Neural progenitor cell (in vitro differentiated cells): ENCODE data around the gene FBXO22. TPM values are rescaled to one million over a fixed set of nuclear protein-coding genes. Genes with fewer than 3 reads are reported as not detected.

Source experiments
- DNase-seq: peaks from one replicate; pipeline ENCODE4 v3.0.0-alpha.2; 2016; ENCODE audit warnings: low spot score
- H2AFZ ChIP-seq: fragments of 200-600 bp; sonication (generic); replicated peaks from 2 replicates; pipeline ENCODE4 v1.6.1; 2016; ENCODE audit warnings: antibody characterized with exemption
- H3F3A ChIP-seq: fragments of 200-600 bp; sonication (generic); 2 replicates; pipeline ENCODE4 v1.6.1; 2016; ENCODE audit warnings: antibody characterized with exemption, low read depth
- H3K27ac ChIP-seq: fragments of 200-600 bp; sonication (generic); 2 replicates; pipeline ENCODE4 v1.5.1; 2016; ENCODE audit warnings: mild to moderate bottlenecking
- H3K27me3 ChIP-seq: fragments of 200-600 bp; sonication (generic); 2 replicates; pipeline ENCODE4 v1.6.1; 2016; ENCODE audit warnings: mild to moderate bottlenecking, moderate library complexity
- H3K36me3 ChIP-seq: fragments of 200-600 bp; sonication (generic); 2 replicates; pipeline ENCODE4 v1.5.1; 2016
- H3K4me1 ChIP-seq: fragments of 200-600 bp; sonication (generic); 2 replicates; pipeline ENCODE4 v1.6.1; 2016; ENCODE audit warnings: mixed run types
- H3K4me2 ChIP-seq: fragments of 200-600 bp; sonication (generic); 2 replicates; pipeline ENCODE4 v1.6.1; 2016
- H3K4me3 ChIP-seq: fragments of 200-600 bp; sonication (generic); 2 replicates; pipeline ENCODE4 v1.5.1; 2016
- H3K79me2 ChIP-seq: fragments of 200-600 bp; sonication (generic); 2 replicates; pipeline ENCODE4 v1.6.1; 2016; ENCODE audit warnings: low read depth
- H3K9ac ChIP-seq: fragments of 200-600 bp; sonication (generic); 2 replicates; pipeline ENCODE4 v1.6.1; 2016
- H3K9me3 ChIP-seq: fragments of 200-600 bp; sonication (generic); 2 replicates; pipeline ENCODE4 v1.5.1; 2016; ENCODE audit warnings: low read depth
- H4K20me1 ChIP-seq: fragments of 200-600 bp; sonication (generic); 2 replicates; pipeline ENCODE4 v1.6.1; 2016; ENCODE audit warnings: low read depth
- H3K27ac Mint-ChIP-seq: 3 replicates; pipeline ENCODE4 v1.8.0; 2021; ENCODE audit warnings: mixed read lengths
- H3K27me3 Mint-ChIP-seq: 2 replicates; pipeline ENCODE4 v1.8.0; 2022; ENCODE audit warnings: low read depth, mild to moderate bottlenecking, inconsistent platforms, moderate library complexity, mixed read lengths; ENCODE audit not compliant: insufficient read depth
- H3K36me3 Mint-ChIP-seq: 3 replicates; pipeline ENCODE4 v1.8.0; 2021; ENCODE audit warnings: mixed read lengths
- H3K4me1 Mint-ChIP-seq: 3 replicates; pipeline ENCODE4 v1.8.0; 2021; ENCODE audit warnings: mixed read lengths
- H3K4me3 Mint-ChIP-seq: 3 replicates; pipeline ENCODE4 v1.8.0; 2021; ENCODE audit warnings: mild to moderate bottlenecking, moderate library complexity, mixed read lengths
- H3K9me3 Mint-ChIP-seq: 3 replicates; pipeline ENCODE4 v1.8.0; 2020; ENCODE audit warnings: mixed read lengths
- EZH2 ChIP-seq: fragments of 200-600 bp; sonication (generic); IDR thresholded peaks from 2 replicates; pipeline ENCODE4 v1.6.1; 2017; ENCODE audit warnings: antibody characterized with exemption, mild to moderate bottlenecking, moderate library complexity
- EZH2phosphoT487 ChIP-seq: fragments of 200-600 bp; sonication (generic); IDR thresholded peaks from 2 replicates; pipeline ENCODE4 v1.6.1; 2017; ENCODE audit warnings: antibody characterized with exemption
- total RNA-seq: library from RNA; depleted of rRNA; stranded (reverse); fragments of >200 nt; gene quantifications from 2 replicates; pipeline ENCODE4 v1.2.3, GENCODE V29; 2015; ENCODE audit warnings: low replicate concordance
- TF ChIP-seq, protein P1 (sequence below): fragments of 200-600 bp; sonication (generic); IDR thresholded peaks from 2 replicates; pipeline ENCODE4 v1.5.1; 2017; ENCODE audit warnings: antibody characterized with exemption, mild to moderate bottlenecking

Gene FBXO22
- total RNA-seq, 1 donor from 2014 or later, result 70.9 TPM

DNA sequence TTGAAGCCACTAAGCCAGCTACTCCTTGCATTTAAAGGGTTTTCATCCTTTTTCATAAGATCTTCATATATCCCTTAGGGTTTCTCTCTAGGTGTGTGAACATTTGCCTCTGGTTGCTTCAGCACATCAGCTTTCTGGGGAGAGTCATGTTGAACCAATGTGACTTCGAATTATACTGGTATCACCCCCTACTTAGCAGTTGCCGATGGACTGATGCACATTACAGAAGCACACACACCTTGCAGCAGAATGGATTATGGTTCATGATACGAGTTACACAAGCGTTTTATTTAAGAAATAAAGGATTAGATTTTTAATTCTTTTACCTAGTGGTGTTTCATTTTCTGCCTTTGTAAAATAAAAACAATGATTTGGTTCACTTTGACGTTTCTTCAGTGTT is 39.6 kb downstream of the FBXO22 start:
- H3K27me3 Mint-ChIP-seq, result no peaks in the 10 kb centered on the region
- no peaks in the 10 kb centered on the region for H3K9me3 ChIP-seq
- H3F3A ChIP-seq, result peaks cover 16% of the 10 kb centered on the region
- H3K36me3 Mint-ChIP-seq, result peaks cover 17% of the 10 kb centered on the region
- no peaks in the 10 kb centered on the region for H4K20me1 ChIP-seq
- H3K4me2 ChIP-seq, result no peak overlapping the region
- no peaks in the 10 kb centered on the region for H3K27me3 ChIP-seq
- peaks cover 7% of the 10 kb centered on the region for H3K9me3 Mint-ChIP-seq
- TF ChIP-seq, protein P1, sequence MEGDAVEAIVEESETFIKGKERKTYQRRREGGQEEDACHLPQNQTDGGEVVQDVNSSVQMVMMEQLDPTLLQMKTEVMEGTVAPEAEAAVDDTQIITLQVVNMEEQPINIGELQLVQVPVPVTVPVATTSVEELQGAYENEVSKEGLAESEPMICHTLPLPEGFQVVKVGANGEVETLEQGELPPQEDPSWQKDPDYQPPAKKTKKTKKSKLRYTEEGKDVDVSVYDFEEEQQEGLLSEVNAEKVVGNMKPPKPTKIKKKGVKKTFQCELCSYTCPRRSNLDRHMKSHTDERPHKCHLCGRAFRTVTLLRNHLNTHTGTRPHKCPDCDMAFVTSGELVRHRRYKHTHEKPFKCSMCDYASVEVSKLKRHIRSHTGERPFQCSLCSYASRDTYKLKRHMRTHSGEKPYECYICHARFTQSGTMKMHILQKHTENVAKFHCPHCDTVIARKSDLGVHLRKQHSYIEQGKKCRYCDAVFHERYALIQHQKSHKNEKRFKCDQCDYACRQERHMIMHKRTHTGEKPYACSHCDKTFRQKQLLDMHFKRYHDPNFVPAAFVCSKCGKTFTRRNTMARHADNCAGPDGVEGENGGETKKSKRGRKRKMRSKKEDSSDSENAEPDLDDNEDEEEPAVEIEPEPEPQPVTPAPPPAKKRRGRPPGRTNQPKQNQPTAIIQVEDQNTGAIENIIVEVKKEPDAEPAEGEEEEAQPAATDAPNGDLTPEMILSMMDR, result no peak
- no peak for TF ChIP-seq EZH2phosphoT487
- no peak for TF ChIP-seq EZH2
- H3K36me3 ChIP-seq, result peaks cover 8% of the 10 kb centered on the region
- H3K27ac ChIP-seq, result no peak overlapping the region
- no peak for DNase-seq
- no peak overlapping the region for H3K9ac ChIP-seq
- H3K4me1 Mint-ChIP-seq, result no peaks in the 10 kb centered on the region
- H3K4me3 Mint-ChIP-seq, result no peak overlapping the region
- H3K27ac Mint-ChIP-seq, result no peak overlapping the region
- no peaks in the 10 kb centered on the region for H3K79me2 ChIP-seq
- H3K4me1 ChIP-seq, result no peaks in the 10 kb centered on the region
- no peak overlapping the region for H2AFZ ChIP-seq
- H3K4me3 ChIP-seq, result no peak overlapping the region

DNA sequence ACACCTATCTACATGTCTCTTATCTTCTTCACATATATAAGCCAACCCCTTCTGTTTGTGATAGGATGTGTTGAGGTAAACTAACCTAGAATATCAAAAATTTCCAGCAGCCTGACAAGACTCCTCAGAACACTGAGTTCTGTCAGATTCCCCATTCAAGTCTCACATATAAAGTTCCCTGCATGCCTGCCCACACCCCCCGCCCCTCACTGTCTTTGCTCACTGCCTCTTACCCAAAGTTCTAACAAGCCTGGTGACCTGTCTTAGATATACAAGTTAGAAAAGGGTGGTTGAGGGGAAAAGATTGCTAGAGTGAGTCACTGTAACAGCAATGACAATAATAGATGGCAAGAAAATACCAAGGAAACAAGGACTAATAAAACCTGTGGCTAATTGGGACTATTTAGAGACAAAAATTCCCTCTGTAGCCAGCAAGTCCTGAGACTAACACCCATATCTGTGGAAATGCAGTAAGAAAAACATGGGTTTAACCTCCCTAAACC is 40.1 kb downstream of the FBXO22 start:
- TF ChIP-seq EZH2phosphoT487 (no peak), EZH2 (no peak)
- TF ChIP-seq, protein P1, result no peak
- peak overlapping the region; percentile 67 for H3K27ac Mint-ChIP-seq
- H3K9me3 ChIP-seq, result no peaks in the 10 kb centered on the region
- H3K4me2 ChIP-seq, result no peak overlapping the region
- H3K4me1 Mint-ChIP-seq, result no peaks in the 10 kb centered on the region
- H3K27me3 ChIP-seq, result no peaks in the 10 kb centered on the region
- peaks cover 16% of the 10 kb centered on the region for H3F3A ChIP-seq
- H2AFZ ChIP-seq, result no peak overlapping the region
- DNase-seq, result no peak
- no peaks in the 10 kb centered on the region for H3K4me1 ChIP-seq
- no peak overlapping the region for H3K27ac ChIP-seq
- H3K9me3 Mint-ChIP-seq, result peaks cover 7% of the 10 kb centered on the region
- peaks cover 12% of the 10 kb centered on the region for H3K36me3 Mint-ChIP-seq
- no peak overlapping the region for H3K4me3 Mint-ChIP-seq
- H3K79me2 ChIP-seq, result no peaks in the 10 kb centered on the region
- no peak overlapping the region for H3K9ac ChIP-seq
- no peaks in the 10 kb centered on the region for H4K20me1 ChIP-seq
- H3K27me3 Mint-ChIP-seq, result no peaks in the 10 kb centered on the region
- peaks cover 5% of the 10 kb centered on the region for H3K36me3 ChIP-seq
- no peak overlapping the region for H3K4me3 ChIP-seq

DNA sequence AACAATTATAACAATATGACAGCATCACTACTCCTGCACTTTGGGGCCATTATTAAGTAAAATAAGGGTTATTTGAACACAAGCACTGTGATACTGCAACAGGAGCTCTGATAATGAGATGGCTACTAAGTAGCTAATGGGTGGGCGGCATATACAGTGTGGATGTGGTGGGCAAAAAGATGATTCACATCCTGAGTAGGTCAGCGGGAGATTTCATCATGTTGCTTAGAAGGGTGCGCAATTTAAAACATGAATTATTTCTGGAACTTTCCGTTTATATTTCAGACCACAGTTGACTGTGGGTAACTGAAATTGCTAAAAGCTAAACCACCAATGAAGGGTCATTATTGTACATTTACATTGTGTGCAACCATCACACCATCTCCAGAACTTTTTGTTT is 42.3 kb downstream of the FBXO22 start:
- no peaks in the 10 kb centered on the region for H3K36me3 ChIP-seq
- H2AFZ ChIP-seq, result no peak overlapping the region
- no peaks in the 10 kb centered on the region for H3K27me3 ChIP-seq
- DNase-seq, result no peak
- H3K36me3 Mint-ChIP-seq, result no peaks in the 10 kb centered on the region
- H3K9ac ChIP-seq, result no peak overlapping the region
- H3K9me3 Mint-ChIP-seq, result peaks cover 5% of the 10 kb centered on the region
- H3K4me1 ChIP-seq, result no peaks in the 10 kb centered on the region
- TF ChIP-seq, protein P1, result no peak
- H3K4me3 ChIP-seq, result no peak overlapping the region
- no peaks in the 10 kb centered on the region for H3K79me2 ChIP-seq
- no peak overlapping the region for H3K4me2 ChIP-seq
- H4K20me1 ChIP-seq, result no peaks in the 10 kb centered on the region
- H3K27me3 Mint-ChIP-seq, result no peaks in the 10 kb centered on the region
- no peaks in the 10 kb centered on the region for H3K4me1 Mint-ChIP-seq
- peaks cover 15% of the 10 kb centered on the region for H3F3A ChIP-seq
- H3K4me3 Mint-ChIP-seq, result no peak overlapping the region
- no peak overlapping the region for H3K27ac ChIP-seq
- H3K9me3 ChIP-seq, result no peaks in the 10 kb centered on the region
- no peak overlapping the region for H3K27ac Mint-ChIP-seq
